A204.1 (cell line): ENCODE measurements around the gene TNNI3.

ENCODE experiments used
- FAIRE-seq: peaks from 2 replicates; lab custom pipeline; 2012; peaks lifted over from hg19 to GRCh38; lab: Jason Lieb, UNC

The TNNI3 gene

GRCh38 chr19:55146705-55147273 lies 10.7 kb downstream of the TNNI3 start:
- FAIRE-seq, result no peak

DNA sequence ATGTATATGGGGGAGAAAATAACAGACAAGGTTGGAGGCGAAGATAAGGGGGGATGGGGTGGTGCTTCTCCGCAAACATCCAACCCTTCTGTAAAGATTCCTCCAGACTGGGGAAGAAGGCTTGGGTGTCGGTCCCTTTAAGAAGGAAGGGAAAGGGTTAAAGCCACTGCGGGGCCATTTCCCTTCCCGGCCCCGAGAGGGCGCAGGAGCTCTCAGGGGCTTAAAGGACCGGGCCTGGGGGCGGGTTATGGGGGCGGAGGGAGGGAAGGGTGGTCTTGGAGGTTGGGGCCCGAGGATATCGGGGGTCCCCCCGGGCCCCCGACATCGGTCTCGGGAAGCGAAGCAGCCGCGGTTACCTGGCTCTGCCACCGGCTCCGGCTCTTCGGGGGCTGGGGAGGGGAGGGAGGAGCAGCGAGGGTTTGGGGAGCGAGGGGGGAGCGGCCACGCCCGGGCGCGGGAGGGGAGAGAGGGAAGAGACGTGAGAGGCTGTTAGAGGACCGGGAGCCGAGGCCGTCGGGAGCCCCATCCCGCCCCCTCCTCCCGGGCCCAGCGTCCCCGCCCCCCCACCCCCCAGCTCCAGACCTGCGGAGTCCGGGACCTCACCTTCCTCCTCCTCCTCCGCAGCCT lies 11.3 kb downstream of the TNNI3 start:
- FAIRE-seq, result no peak

GRCh38 chr19:55145232-55145631 lies 12.3 kb downstream of the TNNI3 start:
- FAIRE-seq, result no peak

- no peak for FAIRE-seq
Measured at GRCh38 chr19:55141696-55142095, 15.8 kb downstream of the TNNI3 start.

- FAIRE-seq, result no peak
Measured at GRCh38 chr19:55137915-55138314, 19.6 kb downstream of the TNNI3 start.

- no peak for FAIRE-seq
Measured at GRCh38 chr19:55136399-55137102, 21.0 kb downstream of the TNNI3 start.

- FAIRE-seq, result no peak
Measured at GRCh38 chr19:55134736-55135135, 22.8 kb downstream of the TNNI3 start.

GRCh38 chr19:55133639-55134444 lies 23.7 kb downstream of the TNNI3 start:
- no peak for FAIRE-seq

DNA sequence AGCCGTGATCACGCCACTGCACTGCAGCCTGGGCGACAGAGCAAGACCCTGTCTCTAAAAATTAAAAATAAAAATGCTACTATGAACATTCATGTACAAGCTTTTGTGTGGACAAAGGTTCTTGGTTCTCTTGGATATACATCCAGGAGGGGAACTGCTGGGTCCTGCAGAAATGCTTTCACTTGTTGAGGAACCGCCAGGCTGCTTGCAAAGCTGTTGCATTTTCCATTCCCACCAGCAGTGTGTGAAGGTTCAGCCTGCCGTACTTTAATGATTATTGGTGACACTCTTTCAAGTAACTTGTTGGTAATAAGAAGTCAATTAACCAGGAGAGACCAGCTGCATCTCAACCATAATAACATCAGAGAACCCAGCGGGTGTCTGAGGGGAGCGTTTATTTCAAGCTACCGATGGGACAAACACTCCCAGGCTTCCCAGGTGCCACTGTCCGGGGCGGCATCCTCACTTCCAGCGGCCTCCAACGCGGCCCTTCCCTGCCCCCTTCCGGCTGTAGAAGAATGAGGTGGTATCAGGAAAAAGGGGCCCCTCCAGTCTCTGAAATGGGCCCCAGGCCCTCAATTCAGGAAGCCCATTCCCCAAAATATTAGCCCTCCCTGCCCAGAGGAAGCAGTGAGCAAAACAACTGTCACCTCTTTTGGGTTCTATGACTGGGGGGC lies 24.9 kb downstream of the TNNI3 start:
- no peak for FAIRE-seq

DNA sequence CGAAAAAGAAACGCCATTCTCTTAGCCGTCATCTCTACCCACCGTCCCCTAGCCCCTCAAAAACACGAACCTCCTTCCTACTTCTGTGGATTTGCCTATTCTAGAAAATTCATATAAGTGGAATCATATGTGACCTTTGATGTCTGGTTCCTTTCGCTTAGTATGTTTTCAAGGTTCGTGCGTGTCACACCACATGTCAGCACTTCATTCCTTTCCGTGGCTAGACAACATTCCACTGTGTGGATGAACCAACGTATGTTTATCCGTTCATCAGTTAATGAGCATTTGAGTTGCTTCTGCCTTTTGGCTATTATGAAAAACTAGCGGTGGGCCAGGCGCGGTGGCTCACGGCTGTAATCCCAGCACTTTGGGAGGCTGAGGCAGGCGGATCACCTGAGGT lies 26.1 kb downstream of the TNNI3 start:
- FAIRE-seq, result no peak

DNA sequence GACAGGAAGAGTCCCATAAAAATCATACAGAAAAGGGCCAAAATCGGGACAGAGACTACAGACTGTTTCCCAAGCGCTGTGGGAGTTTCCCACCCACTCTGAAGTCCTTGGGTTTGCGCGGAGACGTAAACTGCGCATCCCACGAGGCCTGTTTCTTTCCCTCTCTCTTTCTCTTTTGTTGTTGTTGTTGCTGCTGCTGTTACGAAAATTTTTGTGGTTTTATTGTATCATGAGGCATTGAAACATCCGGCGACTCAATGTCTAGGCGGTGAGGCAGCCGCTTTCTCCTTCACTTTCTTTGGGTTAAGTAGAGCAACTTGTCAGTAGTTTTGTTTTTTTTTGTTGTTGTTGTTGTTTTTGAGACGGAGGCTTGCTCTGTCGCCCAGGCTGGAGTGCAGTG lies 38.5 kb downstream of the TNNI3 start:
- FAIRE-seq, result no peak

DNA sequence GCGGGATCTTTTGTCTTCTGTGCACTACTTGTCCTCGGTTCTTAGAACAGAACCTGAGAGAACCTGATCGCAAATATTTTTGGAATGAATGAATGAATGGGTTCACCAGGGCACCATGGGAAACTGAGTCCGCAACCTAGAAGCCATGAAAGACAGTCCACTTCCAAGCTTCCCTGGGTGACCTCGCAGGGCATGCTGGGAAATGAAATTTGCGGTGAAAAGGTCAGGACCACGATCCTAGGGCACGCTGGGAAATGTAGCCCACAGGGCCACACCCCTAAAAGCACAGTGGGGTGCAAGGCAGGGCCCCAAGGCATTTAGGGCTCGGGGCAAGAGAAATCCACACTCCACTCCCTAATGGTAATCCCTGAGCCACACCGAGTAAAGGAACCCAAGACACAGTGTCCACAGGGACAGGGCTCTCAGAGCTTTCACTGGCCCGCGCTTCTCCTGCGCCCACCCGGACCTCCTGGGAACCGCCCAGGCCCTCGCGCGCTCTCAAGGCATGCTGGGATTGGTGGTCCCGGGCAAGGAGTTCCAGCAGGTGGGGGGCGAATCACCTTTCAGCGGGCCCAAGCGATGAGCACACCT lies 39.0 kb downstream of the TNNI3 start:
- no peak for FAIRE-seq

GRCh38 chr19:55117663-55118391 lies 39.7 kb downstream of the TNNI3 start:
- FAIRE-seq, result peak; percentile 91

DNA sequence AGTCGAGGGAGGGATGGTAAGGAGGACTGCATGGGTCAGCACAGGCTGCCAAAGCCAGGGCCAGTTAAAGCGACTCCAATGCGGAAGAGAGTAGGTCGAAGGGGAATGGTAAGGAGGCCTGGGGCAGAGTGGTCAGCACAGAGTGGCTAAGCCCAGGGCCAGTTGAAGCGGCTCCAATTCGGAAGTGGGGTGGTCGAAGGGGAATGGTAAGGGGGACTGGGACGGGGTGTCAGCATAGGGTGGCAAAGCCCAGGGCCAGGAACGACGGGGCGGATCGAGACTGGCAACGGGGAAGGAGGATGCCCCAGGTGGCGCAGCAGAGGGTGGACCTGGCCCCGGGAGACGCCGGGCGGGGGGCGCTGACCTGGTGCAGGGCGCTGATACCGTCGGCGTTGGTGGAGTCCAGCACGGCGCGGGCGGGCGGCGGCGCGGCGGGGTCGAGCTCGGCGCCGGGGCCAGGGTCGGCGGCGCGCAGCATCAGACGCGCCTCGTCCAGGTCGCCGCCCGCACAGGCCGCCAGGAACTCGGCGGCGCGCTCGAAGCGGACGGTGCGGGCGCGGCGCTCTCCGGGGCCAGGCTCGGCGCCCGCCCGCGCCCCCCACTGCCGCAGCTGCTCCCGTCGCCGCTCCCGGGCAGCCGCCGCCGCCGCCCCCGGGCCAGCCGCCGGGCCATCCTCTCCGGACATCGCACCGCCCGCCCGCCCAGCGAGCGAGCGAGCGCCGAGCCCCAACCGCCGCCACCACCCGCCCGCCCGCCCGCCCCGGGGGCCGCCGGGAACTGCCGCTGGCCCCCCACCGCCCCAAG lies 40.5 kb downstream of the TNNI3 start, which contains the start of gene PPP1R12C:
TSS of gene PPP1R12C (minus strand) at position 779 of the 804 bp plus-strand sequence. CDS start at position 685, 94 bp downstream.
- FAIRE-seq, result no peak

DNA sequence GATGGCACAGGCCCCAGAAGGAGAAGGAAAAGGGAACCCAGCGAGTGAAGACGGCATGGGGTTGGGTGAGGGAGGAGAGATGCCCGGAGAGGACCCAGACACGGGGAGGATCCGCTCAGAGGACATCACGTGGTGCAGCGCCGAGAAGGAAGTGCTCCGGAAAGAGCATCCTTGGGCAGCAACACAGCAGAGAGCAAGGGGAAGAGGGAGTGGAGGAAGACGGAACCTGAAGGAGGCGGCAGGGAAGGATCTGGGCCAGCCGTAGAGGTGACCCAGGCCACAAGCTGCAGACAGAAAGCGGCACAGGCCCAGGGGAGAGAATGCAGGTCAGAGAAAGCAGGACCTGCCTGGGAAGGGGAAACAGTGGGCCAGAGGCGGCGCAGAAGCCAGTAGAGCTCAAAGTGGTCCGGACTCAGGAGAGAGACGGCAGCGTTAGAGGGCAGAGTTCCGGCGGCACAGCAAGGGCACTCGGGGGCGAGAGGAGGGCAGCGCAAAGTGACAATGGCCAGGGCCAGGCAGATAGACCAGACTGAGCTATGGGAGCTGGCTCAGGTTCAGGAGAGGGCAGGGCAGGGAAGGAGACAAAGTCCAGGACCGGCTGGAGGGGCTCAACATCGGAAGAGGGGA lies 41.2 kb downstream of the TNNI3 start:
- no peak for FAIRE-seq

- no peak for FAIRE-seq
Measured at GRCh38 chr19:55115446-55116065, 42.0 kb downstream of the TNNI3 start.

DNA sequence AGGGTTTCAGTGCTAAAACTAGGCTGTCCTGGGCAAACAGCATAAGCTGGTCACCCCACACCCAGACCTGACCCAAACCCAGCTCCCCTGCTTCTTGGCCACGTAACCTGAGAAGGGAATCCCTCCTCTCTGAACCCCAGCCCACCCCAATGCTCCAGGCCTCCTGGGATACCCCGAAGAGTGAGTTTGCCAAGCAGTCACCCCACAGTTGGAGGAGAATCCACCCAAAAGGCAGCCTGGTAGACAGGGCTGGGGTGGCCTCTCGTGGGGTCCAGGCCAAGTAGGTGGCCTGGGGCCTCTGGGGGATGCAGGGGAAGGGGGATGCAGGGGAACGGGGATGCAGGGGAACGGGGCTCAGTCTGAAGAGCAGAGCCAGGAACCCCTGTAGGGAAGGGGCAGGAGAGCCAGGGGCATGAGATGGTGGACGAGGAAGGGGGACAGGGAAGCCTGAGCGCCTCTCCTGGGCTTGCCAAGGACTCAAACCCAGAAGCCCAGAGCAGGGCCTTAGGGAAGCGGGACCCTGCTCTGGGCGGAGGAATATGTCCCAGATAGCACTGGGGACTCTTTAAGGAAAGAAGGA lies 42.9 kb downstream of the TNNI3 start:
- no peak for FAIRE-seq

GRCh38 chr19:55113570-55114039 lies 43.9 kb downstream of the TNNI3 start:
- no peak for FAIRE-seq
